Loucy (cell line): ENCODE measurements around the gene WDR33.

Experiments
- EZH2phosphoT487 ChIP-seq: fragments of 200-600 bp; IDR thresholded peaks from 2 replicates; pipeline ENCODE4 v1.6.1; 2018; ENCODE audit warnings: antibody characterized with exemption, mild to moderate bottlenecking, moderate library complexity, borderline replicate concordance
- TF ChIP-seq, protein P1 (sequence below): fragments of 200-600 bp; sonication (generic); conservative IDR thresholded peaks from 2 replicates; pipeline ENCODE4 v1.5.1; 2014; ENCODE audit warnings: mild to moderate bottlenecking, antibody characterized with exemption, low read length

DNA sequence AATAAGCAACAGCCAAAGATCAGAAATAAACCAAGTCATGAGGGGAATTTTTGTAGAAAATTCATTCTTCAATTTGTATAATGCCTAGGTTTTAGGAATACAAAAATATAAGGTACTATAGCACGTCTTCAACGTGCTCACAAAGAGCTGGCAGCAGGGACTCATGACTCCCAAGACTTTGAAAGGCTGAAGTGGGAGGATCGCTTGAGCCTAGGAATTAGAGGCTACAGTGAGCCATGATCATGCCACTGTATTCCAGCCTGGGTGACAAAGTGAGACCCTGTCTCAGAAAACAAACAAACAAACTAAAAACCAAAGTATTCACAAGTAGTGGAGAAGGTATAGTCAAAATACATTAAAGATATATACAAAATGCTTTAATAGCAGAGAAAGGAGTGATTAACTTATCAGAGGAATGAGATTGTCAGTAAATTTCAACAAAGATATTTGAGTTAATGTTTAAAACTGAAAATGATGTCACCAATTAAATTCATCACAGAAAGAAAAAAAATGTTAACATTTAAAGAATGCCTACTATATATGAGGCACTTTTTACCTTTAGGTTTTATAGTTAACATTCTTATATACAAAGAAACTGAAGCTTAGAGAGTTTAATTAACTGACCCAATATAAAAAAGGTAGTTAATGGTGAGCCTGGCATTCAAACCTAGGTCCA is 3.2 kb downstream of the WDR33 start:
- TF ChIP-seq, protein P1, sequence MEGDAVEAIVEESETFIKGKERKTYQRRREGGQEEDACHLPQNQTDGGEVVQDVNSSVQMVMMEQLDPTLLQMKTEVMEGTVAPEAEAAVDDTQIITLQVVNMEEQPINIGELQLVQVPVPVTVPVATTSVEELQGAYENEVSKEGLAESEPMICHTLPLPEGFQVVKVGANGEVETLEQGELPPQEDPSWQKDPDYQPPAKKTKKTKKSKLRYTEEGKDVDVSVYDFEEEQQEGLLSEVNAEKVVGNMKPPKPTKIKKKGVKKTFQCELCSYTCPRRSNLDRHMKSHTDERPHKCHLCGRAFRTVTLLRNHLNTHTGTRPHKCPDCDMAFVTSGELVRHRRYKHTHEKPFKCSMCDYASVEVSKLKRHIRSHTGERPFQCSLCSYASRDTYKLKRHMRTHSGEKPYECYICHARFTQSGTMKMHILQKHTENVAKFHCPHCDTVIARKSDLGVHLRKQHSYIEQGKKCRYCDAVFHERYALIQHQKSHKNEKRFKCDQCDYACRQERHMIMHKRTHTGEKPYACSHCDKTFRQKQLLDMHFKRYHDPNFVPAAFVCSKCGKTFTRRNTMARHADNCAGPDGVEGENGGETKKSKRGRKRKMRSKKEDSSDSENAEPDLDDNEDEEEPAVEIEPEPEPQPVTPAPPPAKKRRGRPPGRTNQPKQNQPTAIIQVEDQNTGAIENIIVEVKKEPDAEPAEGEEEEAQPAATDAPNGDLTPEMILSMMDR: no peak
- no peak for TF ChIP-seq EZH2phosphoT487
